BJ (cell line): ENCODE measurements around the gene PTPRJ. TPM values are rescaled to one million over a fixed set of nuclear protein-coding genes. Genes with fewer than 3 reads are reported as not detected.

Experiments used
- CTCF ChIA-PET: fragments of 350-600 bp; formaldehyde crosslinking; extraction: SDS; loops from one replicate; lab custom pipeline; 2021; ENCODE audit warnings: antibody characterized with exemption, inconsistent platforms; lab: Yijun Ruan, JAX
- POLR2A ChIA-PET: fragments of 300-600 bp; sonication (Branson Sonifier 250); formaldehyde crosslinking; extraction: SDS; loops from one replicate; lab custom pipeline; 2021; ENCODE audit warnings: antibody characterized with exemption; lab: Charles Lee
- DNase-seq: peaks from one replicate; pipeline ENCODE4 v3.0.0-alpha.2; 2011; ENCODE audit warnings: low read depth
- H3K27me3 ChIP-seq: 2 replicates; pipeline ENCODE4 v1.6.0; 2011; ENCODE audit warnings: low read length; ENCODE audit not compliant: control insufficient read depth, insufficient read depth
- H3K36me3 ChIP-seq: 2 replicates; pipeline ENCODE4 v1.5.1; 2011; ENCODE audit warnings: low read length; ENCODE audit not compliant: control insufficient read depth, insufficient read depth
- H3K4me3 ChIP-seq: 2 replicates; pipeline ENCODE4 v1.5.1; 2011; ENCODE audit warnings: low read depth, mild to moderate bottlenecking, control low read depth, low read length
- polyA plus RNA-seq: library from polyadenylated mRNA; depleted of rRNA; stranded (reverse); fragments of >200 nt; gene quantifications from 2 replicates; pipeline ENCODE4 v1.2.3, GENCODE V29; 2011
- TF ChIP-seq, protein P1 (sequence below): IDR thresholded peaks from 2 replicates; pipeline ENCODE4 v1.5.1; 2011; ENCODE audit warnings: low read depth, mild to moderate bottlenecking, control low read depth, inconsistent platforms, low read length, moderate library complexity; ENCODE audit not compliant: insufficient read depth

Gene PTPRJ
- polyA plus RNA-seq, 1 experiment: 3.8 TPM

DNA sequence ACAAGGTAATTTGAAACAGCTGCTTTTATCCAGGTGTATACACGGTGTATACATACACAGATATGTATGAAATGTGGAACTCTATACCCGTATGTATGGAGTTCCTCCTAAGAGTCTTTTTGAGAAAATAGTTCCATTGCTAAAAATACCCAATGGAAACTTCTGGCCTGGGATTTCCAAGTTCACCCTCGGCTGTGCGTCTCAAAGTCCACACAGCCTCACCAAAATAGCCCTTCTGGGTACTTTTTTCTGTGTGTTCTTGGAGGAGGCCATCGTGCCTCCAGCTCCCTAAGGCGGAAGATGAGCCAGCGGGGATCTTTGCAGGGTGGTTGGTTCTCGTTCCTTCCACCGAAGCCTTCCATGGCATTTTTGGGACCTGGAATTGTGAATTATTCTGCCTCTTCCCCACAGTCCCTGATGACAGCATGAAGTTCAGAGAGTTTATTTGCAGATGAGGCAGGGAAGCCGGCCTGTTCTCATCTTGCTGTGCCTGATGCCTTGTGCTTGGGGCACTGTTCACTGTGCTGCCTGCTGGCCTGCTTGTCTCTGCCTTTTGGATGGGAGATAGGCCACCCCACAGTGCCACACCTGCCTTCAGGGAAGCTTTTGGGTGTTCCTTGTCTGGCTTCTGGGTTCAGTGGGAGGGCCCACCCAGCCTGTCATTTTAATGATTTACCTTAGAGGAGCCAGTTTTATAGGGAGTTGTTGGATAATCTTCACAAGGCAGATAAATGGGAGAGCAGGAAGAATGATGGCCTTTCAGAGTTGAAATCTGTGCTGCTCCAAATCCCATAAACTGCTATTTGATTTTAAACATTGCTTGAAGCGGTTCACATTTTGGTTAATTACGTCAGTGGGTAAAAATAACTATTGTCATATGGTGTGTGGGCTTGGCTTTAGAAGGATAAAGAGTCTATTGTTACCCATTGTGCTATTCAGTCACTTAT, 123.5 kb downstream of the PTPRJ start:
- Histone ChIP-seq H3K36me3 (no peaks in the 10 kb centered on the region), H3K27me3 (no peaks in the 10 kb centered on the region), H3K4me3 (no peak overlapping the region)
- ChIA-PET CTCF (interaction anchor here (0.6 to 9.1 kb wide), 4 partner anchors 73 to 171 kb away, joined by 3 to 171 read pairs (median 4); no protein-coding TSS in a partner anchor), POLR2A (no interaction called here)
- no peak for DNase-seq
- TF ChIP-seq, protein P1, sequence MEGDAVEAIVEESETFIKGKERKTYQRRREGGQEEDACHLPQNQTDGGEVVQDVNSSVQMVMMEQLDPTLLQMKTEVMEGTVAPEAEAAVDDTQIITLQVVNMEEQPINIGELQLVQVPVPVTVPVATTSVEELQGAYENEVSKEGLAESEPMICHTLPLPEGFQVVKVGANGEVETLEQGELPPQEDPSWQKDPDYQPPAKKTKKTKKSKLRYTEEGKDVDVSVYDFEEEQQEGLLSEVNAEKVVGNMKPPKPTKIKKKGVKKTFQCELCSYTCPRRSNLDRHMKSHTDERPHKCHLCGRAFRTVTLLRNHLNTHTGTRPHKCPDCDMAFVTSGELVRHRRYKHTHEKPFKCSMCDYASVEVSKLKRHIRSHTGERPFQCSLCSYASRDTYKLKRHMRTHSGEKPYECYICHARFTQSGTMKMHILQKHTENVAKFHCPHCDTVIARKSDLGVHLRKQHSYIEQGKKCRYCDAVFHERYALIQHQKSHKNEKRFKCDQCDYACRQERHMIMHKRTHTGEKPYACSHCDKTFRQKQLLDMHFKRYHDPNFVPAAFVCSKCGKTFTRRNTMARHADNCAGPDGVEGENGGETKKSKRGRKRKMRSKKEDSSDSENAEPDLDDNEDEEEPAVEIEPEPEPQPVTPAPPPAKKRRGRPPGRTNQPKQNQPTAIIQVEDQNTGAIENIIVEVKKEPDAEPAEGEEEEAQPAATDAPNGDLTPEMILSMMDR: no peak

DNA sequence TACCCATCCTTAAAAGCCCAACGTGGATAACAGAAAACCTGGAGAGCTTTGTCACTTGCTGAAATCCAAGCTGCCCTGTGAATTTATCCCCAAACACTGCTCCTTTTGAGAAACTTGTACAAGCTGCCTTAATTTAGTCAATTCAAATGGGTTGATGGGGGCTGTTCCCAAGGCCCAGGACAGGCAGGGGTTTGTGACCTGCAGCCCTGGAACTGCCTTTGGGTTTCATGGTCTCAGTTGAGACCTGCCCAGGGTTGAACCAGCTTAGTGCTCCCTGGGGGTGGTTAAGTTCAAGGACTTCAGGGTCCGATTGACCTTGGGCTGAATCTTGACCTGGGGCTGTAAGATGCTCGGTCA, 124.2 kb downstream of the PTPRJ start:
- ChIA-PET CTCF (interaction anchor here (0.6 to 9.1 kb wide), 5 partner anchors 40 to 172 kb away, joined by 3 to 171 read pairs (median 3); no protein-coding TSS in a partner anchor), POLR2A (no interaction called here)
- H3K4me3 ChIP-seq: no peak overlapping the region
- no peaks in the 10 kb centered on the region for H3K36me3 ChIP-seq
- H3K27me3 ChIP-seq: no peaks in the 10 kb centered on the region
- no peak for DNase-seq
- TF ChIP-seq, protein P1: no peak

DNA sequence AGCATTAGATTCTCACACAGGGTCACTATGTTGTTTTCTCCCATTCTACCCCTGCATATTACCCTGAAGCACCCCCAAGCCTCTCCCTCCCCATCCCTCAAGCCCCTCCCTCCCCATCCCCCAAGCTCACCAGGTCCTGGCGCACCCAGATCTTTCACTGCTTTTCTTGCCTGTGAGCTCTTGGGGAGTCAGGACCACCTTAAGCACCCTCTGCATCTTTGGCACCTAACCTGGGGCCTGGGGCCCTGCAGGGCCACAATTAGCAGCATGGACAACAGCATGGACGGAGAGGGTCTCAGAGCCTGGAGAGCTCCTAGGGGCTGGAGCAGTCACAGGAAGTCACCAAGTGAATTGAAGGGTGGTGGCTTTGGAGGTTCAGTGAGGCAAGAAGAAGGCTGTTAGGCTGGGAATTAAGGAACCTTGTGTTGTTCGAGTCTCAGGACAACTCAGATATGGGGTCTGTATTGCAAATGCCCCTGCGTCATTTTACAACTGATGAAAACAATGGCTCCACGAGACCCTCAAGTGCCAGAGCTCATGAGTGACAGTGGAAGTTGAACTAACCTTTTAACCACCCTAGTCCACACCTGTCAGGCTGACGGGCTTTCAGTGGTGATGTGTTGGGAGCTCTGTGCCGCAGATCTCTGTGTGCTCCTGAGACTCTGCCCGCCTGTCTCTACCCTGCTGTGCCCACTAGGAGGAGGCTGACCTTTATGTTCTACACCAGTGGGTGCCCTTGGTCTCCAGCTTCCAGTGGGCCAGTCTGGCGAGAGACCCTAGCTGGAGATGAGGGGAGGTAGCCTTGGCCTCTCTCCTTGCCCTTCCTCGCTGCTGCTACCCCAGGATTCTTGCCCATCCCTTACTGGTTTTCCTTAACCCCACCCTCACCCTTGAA, 125.0 kb downstream of the PTPRJ start:
- POLR2A ChIA-PET: interaction anchor here (0.6 kb wide), 1 partner anchor 169 kb away, joined by 7 read pairs; no protein-coding TSS in a partner anchor

GRCh38 chr11:48106166-48106565, 125.8 kb downstream of the PTPRJ start:
- CTCF ChIA-PET: interaction anchor here (1.0 to 9.1 kb wide), 2 partner anchors 166 to 174 kb away, joined by 3 to 171 read pairs; no protein-coding TSS in a partner anchor
- H3K27me3 ChIP-seq: no peaks in the 10 kb centered on the region
- POLR2A ChIA-PET: no interaction called here
- H3K36me3 ChIP-seq: no peaks in the 10 kb centered on the region
- TF ChIP-seq, protein P1: no peak
- no peak overlapping the region for H3K4me3 ChIP-seq
- no peak for DNase-seq

More for the DNA sequence above, 125.0 kb downstream of the PTPRJ start:
- TF ChIP-seq, protein P1: no peak
- Histone ChIP-seq H3K36me3 (no peaks in the 10 kb centered on the region), H3K27me3 (no peaks in the 10 kb centered on the region), H3K4me3 (no peak overlapping the region)
- CTCF ChIA-PET: interaction anchor here (0.8 to 9.1 kb wide), 4 partner anchors 41 to 173 kb away, joined by 3 to 171 read pairs (median 3); no protein-coding TSS in a partner anchor
- DNase-seq: no peak
